Measurements from ENCODE around the gene CHSY3. TPM values are rescaled to one million over a fixed set of nuclear protein-coding genes. Genes with fewer than 3 reads are reported as not detected.

CHSY3 gene
- total and polyA plus RNA-seq, 2 experiments from 2014 or later = 0.44 to 3.0 TPM

GRCh38 chr5:130183115-130183514 lies 278.9 kb downstream of the CHSY3 start (continued):
- no peak for TF ChIP-seq CTCF (conservative IDR thresholded peaks at IDR 0.05; ENCODE audit: low read depth in 2 of 2)
- TF ChIP-seq STAT1 (IDR thresholded peaks at IDR 0.05; ENCODE audit: unreplicated experiment) = no peak
- no peak for TF ChIP-seq CREB1 (CRISPR knock-in tag; IDR thresholded peaks at IDR 0.05; ENCODE audit: low read depth)
- TF ChIP-seq ZNF462 (CRISPR knock-in tag; IDR thresholded peaks at IDR 0.05) = no peak

GRCh38 chr5:130189961-130190360 lies 285.7 kb downstream of the CHSY3 start:
- H3K4me3 Mint-ChIP-seq = no peak overlapping the region
- Histone ChIP-seq H3K9me2 (ENCODE audit: insufficient read depth) (peaks cover 5% of the 10 kb centered on the region; the same call in 1 of the 2 replicates), H3K27ac (ENCODE audit: low read depth) (no peak overlapping the region), H2AFZ (no peak overlapping the region), H3K4me3 (no peak overlapping the region), H3K36me3 (ENCODE audit: insufficient read depth) (no peaks in the 10 kb centered on the region), H3K79me2 (replicated peaks; ENCODE audit: insufficient read depth) (no peaks in the 10 kb centered on the region), H3K4me1 (ENCODE audit: insufficient read depth) (no peaks in the 10 kb centered on the region), H4K20me1 (replicated peaks; ENCODE audit: insufficient read depth) (no peaks in the 10 kb centered on the region), H3F3A (replicated peaks; ENCODE audit: low read depth) (no peaks in the 10 kb centered on the region), H3K27me3 (ENCODE audit: insufficient read depth) (no peaks in the 10 kb centered on the region), H3K4me2 (no peak overlapping the region)
- H3K27me3 Mint-ChIP-seq (ENCODE audit: insufficient read depth, low read depth, poor library complexity) = peaks cover 3% of the 10 kb centered on the region
- no peaks in the 10 kb centered on the region for H3K36me3 Mint-ChIP-seq (ENCODE audit: low read depth)
- DNase-seq (ENCODE audit: low spot score) (no peak), ATAC-seq (no peak)
- H3K9me3 Mint-ChIP-seq = no peaks in the 10 kb centered on the region
- no peaks in the 10 kb centered on the region for H3K4me1 Mint-ChIP-seq
- no peak overlapping the region for H3K27ac Mint-ChIP-seq
- TF ChIP-seq ZNF114 (CRISPR knock-in tag; IDR thresholded peaks at IDR 0.05) (no peak), POLR2AphosphoS5 (IDR thresholded peaks at IDR 0.05; ENCODE audit: low read depth) (no peak), CTCF (conservative IDR thresholded peaks at IDR 0.05; ENCODE audit: low read depth in 2 of 2) (no peak), NANOG (IDR thresholded peaks at IDR 0.05; ENCODE audit: borderline replicate concordance) (no peak), EZH2phosphoT487 (IDR thresholded peaks at IDR 0.05; ENCODE audit: unreplicated experiment) (no peak), REST (IDR thresholded peaks at IDR 0.05; ENCODE audit: unreplicated experiment) (no peak), ZNF331 (CRISPR knock-in tag; IDR thresholded peaks at IDR 0.05; ENCODE audit: low read depth) (no peak), ETS1 (IDR thresholded peaks at IDR 0.05) (no peak)

All from GM23338 (cell line).